A673 (cell line): ENCODE data around the gene DNAH12. TPM values are rescaled to one million over a fixed set of nuclear protein-coding genes. Genes with fewer than 3 reads are reported as not detected.

ENCODE experiments used
- BruUV-seq: library from RNA; stranded (reverse); fragments of 400-500 nt; replicated peaks from 2 replicates; lab custom pipeline; 2021; lab: Mats Ljungman, UMichigan
- CTCF ChIA-PET: fragments of 300-600 bp; sonication (Branson Sonifier 250); formaldehyde crosslinking; loops from one replicate; lab custom pipeline; 2022; ENCODE audit warnings: antibody characterized with exemption; lab: Charles Lee
- POLR2A ChIA-PET: fragments of 300-600 bp; sonication (Branson Sonifier 250); formaldehyde crosslinking; loops from one replicate; lab custom pipeline; 2022; ENCODE audit warnings: antibody characterized with exemption; ENCODE audit not compliant: low non-redundant PET; lab: Charles Lee
- DNase-seq: peaks from one replicate; pipeline ENCODE4 v3.0.0-alpha.2; 2015; ENCODE audit warnings: low spot score
- H3K27ac ChIP-seq: fragments of 200-600 bp; sonication (generic); 2 replicates; pipeline ENCODE4 v1.5.1; 2016; ENCODE audit warnings: mixed run types, low read depth, mild to moderate bottlenecking, mixed read lengths, antibody characterized with exemption, low read length; ENCODE audit not compliant: poor library complexity, severe bottlenecking
- H3K27me3 ChIP-seq: fragments of 200-600 bp; sonication (generic); replicated peaks from 2 replicates; pipeline ENCODE4 v1.6.1; 2017; ENCODE audit warnings: mixed run types, low read depth, mild to moderate bottlenecking, mixed read lengths, antibody characterized with exemption, low read length; ENCODE audit not compliant: insufficient read depth, poor library complexity
- H3K36me3 ChIP-seq: fragments of 200-600 bp; sonication (generic); 2 replicates; pipeline ENCODE4 v1.6.1; 2016; ENCODE audit warnings: mixed run types, mild to moderate bottlenecking, mixed read lengths, antibody characterized with exemption, low read length; ENCODE audit not compliant: insufficient read depth, poor library complexity, severe bottlenecking
- H3K4me1 ChIP-seq: fragments of 200-600 bp; sonication (generic); 2 replicates; pipeline ENCODE4 v1.6.1; 2017; ENCODE audit warnings: mixed run types, mild to moderate bottlenecking, mixed read lengths, antibody characterized with exemption, low read length; ENCODE audit not compliant: insufficient read depth, poor library complexity, severe bottlenecking
- H3K4me3 ChIP-seq: fragments of 200-600 bp; sonication (generic); 2 replicates; pipeline ENCODE4 v1.5.1; 2016; ENCODE audit warnings: low read depth, mixed run types, mild to moderate bottlenecking, mixed read lengths, low read length; ENCODE audit not compliant: poor library complexity, severe bottlenecking
- H3K9me3 ChIP-seq: fragments of 200-600 bp; sonication (generic); 2 replicates; pipeline ENCODE4 v1.6.1; 2016; ENCODE audit warnings: mixed run types, low read depth, mild to moderate bottlenecking, mixed read lengths, antibody characterized with exemption, low read length; ENCODE audit not compliant: poor library complexity, severe bottlenecking
- CTCF ChIP-seq: fragments of 300-800, 200-600 bp; sonication (generic); conservative IDR thresholded peaks from 2 replicates; pipeline ENCODE4 v1.5.1; 2017; ENCODE audit warnings: low read depth, mild to moderate bottlenecking, antibody characterized with exemption, low read length, moderate library complexity, mixed read lengths
- EZH2 ChIP-seq: fragments of 200-600 bp; sonication (generic); IDR thresholded peaks from 2 replicates; pipeline ENCODE4 v1.6.1; 2017; ENCODE audit warnings: borderline replicate concordance, low read depth, mild to moderate bottlenecking, mixed read lengths, antibody characterized with exemption, low read length; ENCODE audit not compliant: poor library complexity, severe bottlenecking
- intact Hi-C: fragments of 100-400 bp; cut with micrococcal nuclease; formaldehyde crosslinking; loops from one replicate; pipeline ENCODE4 v1.10.0; 2022; ENCODE audit not compliant: unreplicated experiment
- total RNA-seq: library from RNA; stranded (reverse); gene quantifications from 2 replicates; pipeline ENCODE4 v1.2.3, GENCODE V29; 2021

The DNAH12 gene
- total RNA-seq, 1 experiment from 2014 or later: not detected

GRCh38 chr3:57256844-57257243 lies 287.3 kb downstream of the DNAH12 start:
- H3K9me3 ChIP-seq: no peaks in the 10 kb centered on the region
- H3K27ac ChIP-seq: no peak overlapping the region
- BruUV-seq: no TSS peak
- TF ChIP-seq CTCF (no peak), EZH2 (no peak)
- ChIA-PET CTCF (no interaction called here), POLR2A (no interaction called here)
- intact Hi-C loops: no loop called here
- H3K4me1 ChIP-seq: no peaks in the 10 kb centered on the region
- H3K36me3 ChIP-seq: peaks cover 21% of the 10 kb centered on the region
- H3K4me3 ChIP-seq: no peak overlapping the region
- no peak for DNase-seq
- H3K27me3 ChIP-seq: no peaks in the 10 kb centered on the region

GRCh38 chr3:57252404-57252803 lies 291.7 kb downstream of the DNAH12 start:
- CTCF ChIA-PET: no interaction called here
- no peak overlapping the region for H3K27ac ChIP-seq
- POLR2A ChIA-PET: no interaction called here
- H3K36me3 ChIP-seq: peaks cover 9% of the 10 kb centered on the region
- BruUV-seq: no TSS peak
- H3K4me3 ChIP-seq: no peak overlapping the region
- no peaks in the 10 kb centered on the region for H3K27me3 ChIP-seq
- no peak for TF ChIP-seq EZH2
- no peak for TF ChIP-seq CTCF
- no peaks in the 10 kb centered on the region for H3K4me1 ChIP-seq
- intact Hi-C loops: no loop called here
- H3K9me3 ChIP-seq: no peaks in the 10 kb centered on the region
- no peak for DNase-seq

GRCh38 chr3:57244946-57245345 lies 299.2 kb downstream of the DNAH12 start:
- POLR2A ChIA-PET: no interaction called here
- no peak overlapping the region for H3K4me3 ChIP-seq
- BruUV-seq: no TSS peak
- H3K9me3 ChIP-seq: no peaks in the 10 kb centered on the region
- H3K36me3 ChIP-seq: peaks cover 9% of the 10 kb centered on the region
- no peaks in the 10 kb centered on the region for H3K4me1 ChIP-seq
- no peak overlapping the region for H3K27ac ChIP-seq
- intact Hi-C loops: no loop called here
- H3K27me3 ChIP-seq: no peaks in the 10 kb centered on the region
- DNase-seq: no peak
- TF ChIP-seq CTCF (no peak), EZH2 (no peak)
- CTCF ChIA-PET: no interaction called here

Other genes starting within 250 kb of the DNAH12 start
- 12.2 and 15.3 TPM in 2 replicates for gene PDE12, start 11.9 kb upstream of the DNAH12 start, total RNA-seq
- 70.8 and 82.2 TPM in 2 replicates for gene ARF4, start 53.0 kb upstream of the DNAH12 start, total RNA-seq
- 22.1 and 22.5 TPM in 2 replicates for gene DENND6A, start 148.7 kb upstream of the DNAH12 start, total RNA-seq
- gene SLMAP, start 212.0 kb upstream of the DNAH12 start, total RNA-seq: 32.4 and 34.4 TPM in 2 replicates